Left lung (tissue), 14 donors: Measurements from ENCODE around the gene ASB3. TPM values are rescaled to one million over a fixed set of nuclear protein-coding genes. Genes with fewer than 3 reads are reported as not detected.
A peak's percentile ranks its signal among the peaks of the same experiment; 100 is the strongest.
"Not testable (repeated sequence)": the region's sequence is repeated elsewhere in the genome, so short reads cannot be mapped to it uniquely, and the experiment has no call there.

Experiments
- ATAC-seq: fragments of 200-7000 bp; cut with Tn5 transposase; one replicate; pipeline ENCODE4 v1.9.1; 2020; ENCODE audit warnings: moderate library complexity
- DNase-seq, 4 donors: peaks; one replicate each; pipeline ENCODE4 v3.0.0-alpha.2; 2013 to 2020
- H3K27ac ChIP-seq, 2 donors: fragments of 200-600 bp; sonication (generic) in 1 of 2; one replicate each; pipeline versions ENCODE4 v1.5.0 to v1.8.0; 2020 to 2021
- H3K27me3 ChIP-seq, 2 donors: fragments of 200-600 bp; sonication (generic) in 1 of 2; one replicate each; pipeline versions ENCODE4 v1.5.0 to v1.8.0; 2020 to 2021
- H3K36me3 ChIP-seq, 2 donors: fragments of 200-600 bp; sonication (generic) in 1 of 2; one replicate each; pipeline versions ENCODE4 v1.5.0 to v1.8.0; 2020 to 2021
- H3K4me1 ChIP-seq, 2 donors: fragments of 200-600 bp; one replicate each; pipeline ENCODE4 v1.8.0; 2021
- H3K4me3 ChIP-seq, 2 donors: fragments of 200-600 bp; sonication (generic) in 1 of 2; one replicate each; pipeline versions ENCODE4 v1.5.0 to v1.8.0; 2020 to 2021; ENCODE audit warnings: mild to moderate bottlenecking in 1 of 2
- H3K9me3 ChIP-seq, 2 donors: fragments of 200-600 bp; sonication (generic) in 1 of 2; one replicate each; pipeline versions ENCODE4 v1.5.0 to v1.8.0; 2020 to 2021
- CTCF ChIP-seq, 2 donors: fragments of 200-600 bp; sonication (generic) in 1 of 2; IDR thresholded peaks; one replicate each; pipeline versions ENCODE4 v1.5.0 to v1.8.0; 2021; ENCODE audit warnings: antibody characterized with exemption in 2 of 2
- intact Hi-C, 2 donors: fragments of 100-400 bp; cut with DNase I; formaldehyde crosslinking; loops; one replicate each; pipeline versions ENCODE4 v1.11.2 to v1.14.2; 2022
- long read RNA-seq, 12 donors: library from polyadenylated mRNA in 2 of 12; unstranded in 2 of 12; transcript quantifications; one replicate each; pipeline ENCODE4 v2.0.0 and lab custom pipeline, GENCODE V29; 2019 to 2026
- polyA plus RNA-seq, 6 donors: library from polyadenylated mRNA; unstranded; fragments of 120-200 nt; gene quantifications; one replicate each; pipeline ENCODE4 v1.2.1, GENCODE V29; 2013; ENCODE audit not compliant: insufficient read length in 6 of 6
- total RNA-seq, 2 donors: library from RNA; stranded (reverse); fragmentation: NEBNext Ultra II Directional; extraction: Animal tissue kit (Norgen Biotek cat#: 25700); gene quantifications; one replicate each; pipeline ENCODE4 v1.2.1, GENCODE V29; 2021
- donor health status: DM: no; HTN: yes; CAD: no.
- donor health status: DM: no; HTN: no; CAD: no.

Gene ASB3
- total RNA-seq = 10 to 100 TPM; 22.7 to 24.1 TPM
- 10 to 100 TPM; 30.1 to 39.6 (median 33.9) TPM for polyA plus RNA-seq
- long read RNA-seq, donor 1, transcript ASB3-201 (10 exons, 2,214 nt) = major isoform, 13 of 17 reads
- long read RNA-seq, donor 1, partial matches to known transcripts = 0 of 17 reads
- long read RNA-seq, donor 1, other reads (novel, unspliced or antisense) = 0 of 17 reads
- long read RNA-seq, donor 2, transcript ASB3-201 (10 exons, 2,214 nt) = major isoform, 10 of 11 reads
- long read RNA-seq, donor 2, partial matches to known transcripts = 0 of 11 reads
- long read RNA-seq, donor 2, other reads (novel, unspliced or antisense) = 0 of 11 reads
- long read RNA-seq, donor 3, transcript ASB3-201 (10 exons, 2,214 nt) = major isoform, 7 of 10 reads
- long read RNA-seq, donor 3, partial matches to known transcripts = 0 of 10 reads
- long read RNA-seq, donor 3, other reads (novel, unspliced or antisense) = 0 of 10 reads
- long read RNA-seq, donor 4, transcript ASB3-201 (10 exons, 2,214 nt) = major isoform, 7 of 11 reads
- long read RNA-seq, donor 4, partial matches to known transcripts = 0 of 11 reads
- long read RNA-seq, donor 4, other reads (novel, unspliced or antisense) = 3 of 11 reads
- long read RNA-seq, donor 5, partial matches to known transcripts = 0 of 5 reads
- long read RNA-seq, donor 5, other reads (novel, unspliced or antisense) = 0 of 5 reads
- long read RNA-seq, donor 6, transcript ASB3-201 (10 exons, 2,214 nt) = major isoform, 9 of 10 reads
- long read RNA-seq, donor 6, partial matches to known transcripts = 0 of 10 reads
- long read RNA-seq, donor 6, other reads (novel, unspliced or antisense) = 0 of 10 reads
- long read RNA-seq, donor 7, partial matches to known transcripts = 12 of 17 reads
- long read RNA-seq, donor 7, other reads (novel, unspliced or antisense) = 0 of 17 reads
- long read RNA-seq, donor 8, partial matches to known transcripts = 0 of 2 reads
- long read RNA-seq, donor 8, other reads (novel, unspliced or antisense) = 0 of 2 reads
- long read RNA-seq, donor 9 = 0 reads
- long read RNA-seq, donor 10, partial matches to known transcripts = 0 of 6 reads
- long read RNA-seq, donor 10, other reads (novel, unspliced or antisense) = 2 of 6 reads
- long read RNA-seq, donor 11, transcript ASB3-206 (2 exons, 764 nt) = major isoform, 5 of 11 reads
- long read RNA-seq, donor 11, partial matches to known transcripts = 0 of 11 reads
- long read RNA-seq, donor 11, other reads (novel, unspliced or antisense) = 0 of 11 reads
- long read RNA-seq, donor 12, partial matches to known transcripts = 0 of 4 reads
- long read RNA-seq, donor 12, other reads (novel, unspliced or antisense) = 0 of 4 reads

- H3K9me3 ChIP-seq = no peaks in the 10 kb centered on the region
- no peaks in the 10 kb centered on the region for H3K27me3 ChIP-seq
- DNase-seq (peak; percentile 88 to 96 (median 94)), ATAC-seq (peak; percentile 93)
- peak within 1 kb of the TSS; percentile 69 to 70 for H3K4me3 ChIP-seq
- no peaks in the 10 kb centered on the region for H3K36me3 ChIP-seq
- TF ChIP-seq CTCF (IDR thresholded peaks at IDR 0.05) = no peak
- H3K4me1 ChIP-seq = peaks cover 8 to 65% of the 10 kb centered on the region in 2 donors
- intact Hi-C loops = no loop called here
- H3K27ac ChIP-seq = peak within 1 kb of the TSS; percentile 80 to 84
Observed at GRCh38 chr2:53786705-53787613, at the start of gene ASB3, which contains the start of gene ERLEC1. Gene ASB3 (minus strand): TSS chr2:53786953. CDS start chr2:53765572, 21,381 bp downstream. Gene ERLEC1 (plus strand): TSS chr2:53787044. CDS start chr2:53787211, 167 bp downstream.

GRCh38 chr2:53829980-53830290 is 43.2 kb upstream of the ASB3 start:
- H3K27me3 ChIP-seq, intact Hi-C loops, ATAC-seq, H3K4me3 ChIP-seq, H3K27ac ChIP-seq, H3K9me3 ChIP-seq, H3K4me1 ChIP-seq, DNase-seq: not testable (repeated sequence)
- peaks cover 0 to 14% of the 10 kb centered on the region in 2 donors for H3K36me3 ChIP-seq

- TF ChIP-seq CTCF (IDR thresholded peaks at IDR 0.05) = no peak
- Histone ChIP-seq H3K9me3 (no peaks in the 10 kb centered on the region), H3K27ac (no peak overlapping the region), H3K4me1 (no peaks in the 10 kb centered on the region), H3K36me3 (peaks cover 0 to 14% of the 10 kb centered on the region in 2 donors), H3K27me3 (no peaks in the 10 kb centered on the region), H3K4me3 (no peak overlapping the region)
- ATAC-seq (no peak), DNase-seq (no peak)
- intact Hi-C loops = no loop called here
Observed at GRCh38 chr2:53829273-53829979, 42.7 kb upstream of the ASB3 start.

- TF ChIP-seq CTCF (IDR thresholded peaks at IDR 0.05) = no peak
- Histone ChIP-seq H3K27me3 (no peaks in the 10 kb centered on the region), H3K36me3 (peaks cover 0 to 14% of the 10 kb centered on the region in 2 donors), H3K4me3 (no peak overlapping the region), H3K27ac (no peak overlapping the region), H3K9me3 (no peaks in the 10 kb centered on the region), H3K4me1 (no peaks in the 10 kb centered on the region)
- DNase-seq (no peak), ATAC-seq (no peak)
- intact Hi-C loops = no loop called here
Observed at GRCh38 chr2:53828331-53828730, 41.6 kb upstream of the ASB3 start.
